HepG2 (cell line): Measurements from ENCODE around the gene PPFIA4. TPM values are rescaled to one million over a fixed set of nuclear protein-coding genes. Genes with fewer than 3 reads are reported as not detected.

Experiments used
- ATAC-seq: fragments of 200-7000 bp; cut with Tn5 transposase; 3 replicates; pipeline ENCODE4 v1.9.1; 2020; ENCODE audit warnings: mild to moderate bottlenecking, moderate library complexity
- BruUV-seq: library from RNA; stranded (reverse); fragments of 400-500 nt; replicated peaks from 2 replicates; lab custom pipeline; 2021; lab: Mats Ljungman, UMichigan
- CTCF ChIA-PET: fragments of 300-600 bp; formaldehyde crosslinking; extraction: SDS; loops from one replicate; lab custom pipeline; 2021; ENCODE audit warnings: low total read pairs, inconsistent platforms, low intra/inter-chr PET ratio; lab: Yijun Ruan, JAX
- POLR2A ChIA-PET: fragments of 350-600 bp; sonication (Branson Sonifier 250); formaldehyde crosslinking; loops from one replicate; lab custom pipeline; 2020; ENCODE audit warnings: antibody characterized with exemption, inconsistent platforms; lab: Yijun Ruan, JAX
- DNase-seq: peaks from one replicate; pipeline ENCODE4 v3.0.0-alpha.2; 2015; ENCODE audit warnings: low spot score
- FAIRE-seq: peaks from 3 replicates; lab custom pipeline; 2011; peaks lifted over from hg19 to GRCh38; lab: Jason Lieb, UNC
- H2AFZ ChIP-seq: one replicate; pipeline ENCODE4 v1.6.1; 2011; ENCODE audit warnings: low read length, inconsistent platforms
- H3K27ac ChIP-seq: fragments of 300-600 bp; 3 replicates; pipeline ENCODE4 v1.8.0; 2011; ENCODE audit warnings: mixed run types, mild to moderate bottlenecking, mixed read lengths, low read length, inconsistent platforms; ENCODE audit not compliant: insufficient read depth; ENCODE audit errors: extremely low read length
- H3K27me3 ChIP-seq, 2 experiments: fragments of 200-600 bp in 1 of 2; 2 replicates in 1 of 2; 3 replicates in 1 of 2; pipeline versions ENCODE4 v1.6.0 to v1.8.0; 2011; ENCODE audit warnings: low read length in 2 of 2, mild to moderate bottlenecking in 2 of 2, moderate library complexity in 2 of 2, inconsistent platforms in 1 of 2; ENCODE audit not compliant: insufficient read depth in 2 of 2, control insufficient read depth in 1 of 2
- H3K36me3 ChIP-seq, 2 experiments: fragments of 200-600 bp in 1 of 2; replicated peaks in 1 of 2; 2 replicates in 1 of 2; 3 replicates in 1 of 2; pipeline versions ENCODE4 v1.5.1 to v1.8.0; 2011; ENCODE audit warnings: low read length in 2 of 2, inconsistent platforms in 1 of 2; ENCODE audit not compliant: insufficient read depth in 2 of 2, control insufficient read depth in 1 of 2
- H3K4me1 ChIP-seq: 2 replicates; pipeline ENCODE4 v1.5.1; 2012; ENCODE audit warnings: low read length, inconsistent platforms; ENCODE audit not compliant: insufficient read depth
- H3K4me2 ChIP-seq: 2 replicates; pipeline ENCODE4 v1.6.0; 2011; ENCODE audit warnings: low read depth, low read length, inconsistent platforms
- H3K4me3 ChIP-seq, 3 experiments: fragments of 200-600 bp in 1 of 3; sonication (generic), shearing (Covaris generic) in 1 of 3; replicated peaks in 1 of 3; 2 replicates each; pipeline ENCODE4 v1.5.1; 2011 to 2016; ENCODE audit warnings: low read length in 3 of 3, inconsistent platforms in 2 of 3, low read depth in 2 of 3, mild to moderate bottlenecking in 2 of 3, control low read depth in 1 of 3, mixed read lengths in 1 of 3; ENCODE audit not compliant: insufficient read depth in 1 of 3
- H3K79me2 ChIP-seq: one replicate; pipeline ENCODE4 v1.6.1; 2011; ENCODE audit warnings: low read length, inconsistent platforms; ENCODE audit not compliant: insufficient read depth
- H3K9ac ChIP-seq: 2 replicates; pipeline ENCODE4 v1.6.0; 2011; ENCODE audit warnings: mild to moderate bottlenecking, low read depth, low read length, inconsistent platforms; ENCODE audit not compliant: insufficient read depth
- H3K9me3 ChIP-seq: 2 replicates; pipeline ENCODE4 v1.5.1; 2012; ENCODE audit warnings: mild to moderate bottlenecking, low read length
- H4K20me1 ChIP-seq: 2 replicates; pipeline ENCODE4 v1.6.0; 2011; ENCODE audit warnings: inconsistent platforms, mild to moderate bottlenecking, low read length, moderate library complexity; ENCODE audit not compliant: insufficient read depth
- ARHGAP35 ChIP-seq: sonication (generic); formaldehyde crosslinking; IDR thresholded peaks from 2 replicates; pipeline ENCODE4 v1.9.0; 2022; ENCODE audit warnings: mild to moderate bottlenecking, inconsistent platforms, moderate library complexity, missing genetic modification reagents, borderline replicate concordance
- E2F1 ChIP-seq: sonication (generic); formaldehyde crosslinking; IDR thresholded peaks from 2 replicates; pipeline ENCODE4 v1.5.0; 2020; ENCODE audit warnings: missing genetic modification reagents
- GTF2F1 ChIP-seq: fragments of 150-350 bp; IDR thresholded peaks from 2 replicates; pipeline ENCODE4 v1.6.1; 2014; ENCODE audit warnings: low read length
- HNRNPK ChIP-seq: fragments of 200-400 bp; formaldehyde crosslinking; IDR thresholded peaks from 2 replicates; pipeline ENCODE4 v1.6.1; 2018; ENCODE audit warnings: low read length, low read depth, moderate library complexity, mild to moderate bottlenecking; ENCODE audit not compliant: poor library complexity, severe bottlenecking
- KDM3A ChIP-seq: IDR thresholded peaks from 2 replicates; pipeline ENCODE4 v1.6.1; 2018; ENCODE audit warnings: low read depth, missing compliant biosample characterization
- RFX5 ChIP-seq: IDR thresholded peaks from 2 replicates; pipeline ENCODE4 v1.6.1; 2011; ENCODE audit warnings: low read depth, low read length, improper control_type of control experiment
- ZNF253 ChIP-seq: sonication (generic); formaldehyde crosslinking; IDR thresholded peaks from 2 replicates; pipeline ENCODE4 v1.8.0; 2022; ENCODE audit warnings: mild to moderate bottlenecking, missing genetic modification reagents, borderline replicate concordance
- ZNF317 ChIP-seq: sonication (generic); formaldehyde crosslinking; IDR thresholded peaks from 2 replicates; pipeline ENCODE4 v1.5.0; 2020; ENCODE audit warnings: mild to moderate bottlenecking, missing genetic modification reagents
- ZNF615 ChIP-seq: sonication (generic); formaldehyde crosslinking; IDR thresholded peaks from 2 replicates; pipeline ENCODE4 v1.5.0; 2020; ENCODE audit warnings: mild to moderate bottlenecking, missing genetic modification reagents, borderline replicate concordance
- ZNF7 ChIP-seq: IDR thresholded peaks from 2 replicates; pipeline ENCODE4 v1.6.1; 2016; ENCODE audit warnings: missing biosample characterization, missing genetic modification reagents
- ZSCAN21 ChIP-seq: sonication (generic); formaldehyde crosslinking; IDR thresholded peaks from 2 replicates; pipeline ENCODE4 v1.8.0; 2022; ENCODE audit warnings: mild to moderate bottlenecking, missing genetic modification reagents, moderate library complexity, borderline replicate concordance
- WGBS: methylation state at CpG from one replicate; pipeline ENCODE4 v1.1.6; 2017; ENCODE audit warnings: low lambda C conversion rate; 5-methylcytosine and 5-hydroxymethylcytosine counted together
- in situ Hi-C: cut with HindIII; loops from 2 replicates; pipeline ENCODE4 v1.10.0; 2017; ENCODE audit warnings: low pct_unique_long_range_greater_than_20kb; ENCODE audit not compliant: extremely low pct_ligation_motif_present
- intact Hi-C: fragments of 100-400 bp; cut with micrococcal nuclease; formaldehyde crosslinking; loops from one replicate; pipeline ENCODE4 v1.10.0; 2022; ENCODE audit not compliant: unreplicated experiment
- polyA plus RNA-seq, 8 experiments: library from polyadenylated mRNA; depleted of rRNA in 3 of 8; stranded (reverse) in 7 of 8; unstranded in 1 of 8; fragments of >200 nt; fragmentation: Illumina TruSeq in 4 of 8; extraction: Trizol in 4 of 8; gene quantifications; 2 replicates each; pipeline versions ENCODE4 v1.2.1 to v1.2.3, GENCODE V29; 2011 to 2016; ENCODE audit warnings: low read depth in 4 of 8, missing spikeins in 1 of 8, mixed read lengths in 1 of 8; ENCODE audit not compliant: insufficient read depth in 1 of 8
- total RNA-seq, 5 experiments: library from RNA; depleted of rRNA; stranded (reverse); fragments of >200 nt; fragmentation: Illumina TruSeq; extraction: Trizol; gene quantifications; 2 replicates each; pipeline ENCODE4 v1.2.3, GENCODE V29; 2016; ENCODE audit warnings: low read depth in 1 of 5

The PPFIA4 gene
- total and polyA plus RNA-seq, 2 of the 13 experiments (the other 11 are each of a cell fraction or from before 2014, with no cell fraction given): 6.4 TPM; not detected in 1

DNA sequence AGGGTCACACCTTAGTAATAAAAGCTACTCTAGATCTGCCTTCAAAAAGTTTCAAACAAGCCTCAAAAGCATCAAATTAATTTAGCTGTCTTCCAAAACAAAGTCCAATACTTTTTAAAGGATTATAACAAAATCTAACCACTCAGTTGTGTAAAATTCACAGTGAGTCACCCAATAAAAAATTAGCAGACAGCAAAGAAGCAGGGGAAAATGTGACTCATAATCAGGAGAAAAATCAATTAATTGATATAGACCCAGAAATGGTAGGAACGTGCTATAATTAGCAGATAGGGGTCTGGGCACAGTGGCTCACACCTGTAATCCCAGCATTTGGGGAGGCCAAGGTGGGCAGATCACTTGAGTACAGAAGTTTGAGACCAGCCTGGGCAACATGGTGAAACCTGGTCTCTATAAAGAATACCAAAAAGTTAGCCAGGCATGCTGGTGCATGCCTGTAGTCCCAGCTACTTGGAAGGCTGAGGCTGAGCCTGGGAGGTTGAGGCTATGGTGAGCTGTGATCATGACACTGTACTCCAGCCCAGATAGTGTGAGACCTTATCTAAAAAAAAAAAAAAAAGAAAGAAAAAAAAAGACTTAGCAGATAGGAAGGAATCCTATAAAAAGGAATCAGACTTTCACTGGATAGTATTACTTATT lies 67.6 kb downstream of the PPFIA4 start (continued):
- TF ChIP-seq GTF2F1 (no peak), ZSCAN21 (CRISPR knock-in tag) (no peak)

DNA sequence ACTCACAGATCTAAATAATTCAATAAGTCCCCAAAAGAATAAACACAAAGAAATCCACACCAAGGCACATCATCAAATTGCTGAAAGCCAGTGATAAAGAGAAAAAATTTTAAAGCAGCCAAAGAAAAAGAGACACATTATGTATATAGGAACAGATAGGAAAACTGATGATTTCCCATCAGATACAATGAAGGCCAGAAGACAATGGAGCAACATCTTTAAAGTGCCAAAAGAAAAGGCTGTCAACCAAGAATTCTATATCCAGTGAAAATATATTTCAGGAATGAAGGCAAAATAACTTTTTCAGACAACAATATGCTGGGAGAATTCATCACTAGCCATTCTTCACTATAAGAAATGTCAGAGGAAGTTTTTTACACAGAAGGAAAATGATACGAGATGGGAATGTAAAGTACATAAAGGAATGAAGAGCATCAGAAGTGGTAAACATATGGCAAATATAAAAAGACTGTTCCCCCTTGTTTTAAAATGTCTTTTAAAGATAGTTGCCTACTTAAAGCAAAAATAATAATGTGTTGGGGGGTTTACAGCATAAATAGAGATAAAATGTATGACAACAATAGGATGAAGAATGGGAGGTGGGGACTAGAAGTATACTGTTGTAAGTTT lies 68.9 kb downstream of the PPFIA4 start:
- TF ChIP-seq ZNF317 (CRISPR knock-in tag) (peak; percentile 96), ZNF7 (no peak), ZNF253 (no peak)
- no peak overlapping the region for H2AFZ ChIP-seq
- no peaks in the 10 kb centered on the region for H3K79me2 ChIP-seq
- no peaks in the 10 kb centered on the region for H3K4me1 ChIP-seq
- no peaks in the 10 kb centered on the region for H3K36me3 ChIP-seq
- 4% methylated on average over 1 of the region's 1 CpG for WGBS
- no peak overlapping the region for H3K27ac ChIP-seq
- in situ Hi-C loops: no loop called here
- no peak for ATAC-seq
- no peak overlapping the region for H3K9ac ChIP-seq
- FAIRE-seq: no peak
- intact Hi-C loops: no loop called here
- no peak overlapping the region for H3K4me3 ChIP-seq
- DNase-seq: no peak
- H3K4me2 ChIP-seq: no peak overlapping the region
- ChIA-PET POLR2A (no interaction called here), CTCF (no interaction called here)
- BruUV-seq: no TSS peak
- no peaks in the 10 kb centered on the region; a peak in 1 of 5 replicates for H3K27me3 ChIP-seq
- peaks cover 13% of the 10 kb centered on the region; the same call in 1 of the 2 replicates for H3K9me3 ChIP-seq
- H4K20me1 ChIP-seq: no peaks in the 10 kb centered on the region

GRCh38 chr1:203096566-203096965 lies 70.3 kb downstream of the PPFIA4 start:
- FAIRE-seq: no peak
- H3K4me1 ChIP-seq: peaks cover under 1% of the 10 kb centered on the region; the same call in 1 of the 2 replicates
- no peaks in the 10 kb centered on the region; a peak in 1 of 5 replicates for H3K27me3 ChIP-seq
- H3K9me3 ChIP-seq: peaks cover 13% of the 10 kb centered on the region; the same call in 1 of the 2 replicates
- no peak overlapping the region for H2AFZ ChIP-seq
- no peak overlapping the region for H3K9ac ChIP-seq
- no peak overlapping the region for H3K4me3 ChIP-seq
- no peak overlapping the region for H3K4me2 ChIP-seq
- CTCF ChIA-PET: no interaction called here
- no peaks in the 10 kb centered on the region for H4K20me1 ChIP-seq
- no peak overlapping the region for H3K27ac ChIP-seq
- DNase-seq: no peak
- intact Hi-C loops: no loop called here
- no TSS peak for BruUV-seq
- in situ Hi-C loops: no loop called here
- no peak for ATAC-seq
- no peaks in the 10 kb centered on the region for H3K36me3 ChIP-seq
- POLR2A ChIA-PET: no interaction called here
- no peak for TF ChIP-seq RFX5
- no peak for TF ChIP-seq KDM3A (CRISPR knock-in tag)
- TF ChIP-seq HNRNPK: no peak
- TF ChIP-seq ZNF615 (CRISPR knock-in tag): no peak
- TF ChIP-seq E2F1 (CRISPR knock-in tag): no peak
- no peak for TF ChIP-seq ARHGAP35
- H3K79me2 ChIP-seq: no peaks in the 10 kb centered on the region
